ENCODE results near the gene ZFHX3. TPM values are rescaled to one million over a fixed set of nuclear protein-coding genes. Genes with fewer than 3 reads are reported as not detected.
"Not testable (repeated sequence)": the region's sequence is repeated elsewhere in the genome, so short reads cannot be mapped to it uniquely, and the experiment has no call there.

The ZFHX3 gene
- total RNA-seq, 1 donor from 2014 or later, result 34.8 TPM

- DNase-seq (ENCODE audit: low spot score in 2 of 2), result peak in 1 of 2 donors; percentile 55
- intact Hi-C loops (cut with DNase I), result no loop called here
- peaks cover 16 to 61% of the 10 kb centered on the region in 2 donors for H3K4me1 ChIP-seq
- H3K27me3 ChIP-seq, result no peaks in the 10 kb centered on the region
- TF ChIP-seq CTCF (IDR thresholded peaks at IDR 0.05), result no peak
- peak overlapping the region; percentile 92 for H3K27ac ChIP-seq
- no peaks in the 10 kb centered on the region for H3K36me3 ChIP-seq
- H3K4me3 ChIP-seq, result no peak overlapping the region
- H3K9me3 ChIP-seq, result no peaks in the 10 kb centered on the region
Observed at GRCh38 chr16:72992142-72992601, 55.8 kb downstream of the ZFHX3 start.

GRCh38 chr16:72991644-72992043 lies 56.3 kb downstream of the ZFHX3 start:
- DNase-seq (ENCODE audit: low spot score in 2 of 2), result peak in 1 of 2 donors; percentile 42
- H3K4me1 ChIP-seq, result peaks cover 16 to 62% of the 10 kb centered on the region in 2 donors
- H3K36me3 ChIP-seq, result no peaks in the 10 kb centered on the region
- no peak for TF ChIP-seq CTCF (IDR thresholded peaks at IDR 0.05)
- peak overlapping the region; percentile 92 for H3K27ac ChIP-seq
- intact Hi-C loops (cut with DNase I), result loop anchor here (2.0 kb wide), 4 partner anchors 29 to 145 kb away; no protein-coding TSS in a partner anchor
- no peaks in the 10 kb centered on the region for H3K27me3 ChIP-seq
- H3K9me3 ChIP-seq, result no peaks in the 10 kb centered on the region
- H3K4me3 ChIP-seq, result no peak overlapping the region

- H3K4me1 ChIP-seq, result peaks cover 18 to 62% of the 10 kb centered on the region in 2 donors
- no peaks in the 10 kb centered on the region for H3K36me3 ChIP-seq
- no peak for TF ChIP-seq CTCF (IDR thresholded peaks at IDR 0.05)
- H3K27ac ChIP-seq, result peak overlapping the region; percentile 92
- H3K27me3 ChIP-seq, result no peaks in the 10 kb centered on the region
- intact Hi-C loops (cut with DNase I), result loop anchor here (2.0 kb wide), 4 partner anchors 30 to 144 kb away; no protein-coding TSS in a partner anchor
- no peak overlapping the region for H3K4me3 ChIP-seq
- peak in 1 of 2 donors; percentile 37 for DNase-seq (ENCODE audit: low spot score in 2 of 2)
- H3K9me3 ChIP-seq, result no peaks in the 10 kb centered on the region
Observed at GRCh38 chr16:72991211-72991610, 56.7 kb downstream of the ZFHX3 start.

- Histone ChIP-seq H3K4me3 (peak overlapping the region in 1 of 2 donors; percentile 55), H3K36me3 (no peaks in the 10 kb centered on the region), H3K27ac (peak overlapping the region; percentile 92), H3K4me1 (peaks cover 24 to 68% of the 10 kb centered on the region in 2 donors), H3K9me3 (no peaks in the 10 kb centered on the region), H3K27me3 (no peaks in the 10 kb centered on the region)
- no peak for TF ChIP-seq CTCF (IDR thresholded peaks at IDR 0.05)
- peak in 1 of 2 donors; percentile 63 for DNase-seq (ENCODE audit: low spot score in 2 of 2)
- intact Hi-C loops (cut with DNase I), result loop anchor here (2.0 kb wide), 4 partner anchors 30 to 144 kb away; no protein-coding TSS in a partner anchor
Observed at GRCh38 chr16:72990571-72990970, 57.4 kb downstream of the ZFHX3 start.

- Histone ChIP-seq H3K4me1 (peaks cover 24 to 71% of the 10 kb centered on the region in 2 donors), H3K36me3 (no peaks in the 10 kb centered on the region), H3K4me3 (peak overlapping the region; percentile 43 to 55), H3K9me3 (no peaks in the 10 kb centered on the region), H3K27me3 (no peaks in the 10 kb centered on the region), H3K27ac (peak overlapping the region; percentile 92)
- intact Hi-C loops (cut with DNase I), result loop anchor here (2.0 kb wide), 4 partner anchors 31 to 143 kb away; no protein-coding TSS in a partner anchor
- no peak for TF ChIP-seq CTCF (IDR thresholded peaks at IDR 0.05)
- DNase-seq (ENCODE audit: low spot score in 2 of 2), result peak; percentile 74 to 94
Observed at GRCh38 chr16:72989579-72990551, 58.1 kb downstream of the ZFHX3 start.

- DNase-seq (ENCODE audit: low spot score in 2 of 2), result peak in 1 of 2 donors; percentile 58
- H3K9me3 ChIP-seq; H3K36me3 ChIP-seq; intact Hi-C loops (cut with DNase I); H3K27me3 ChIP-seq: not testable (repeated sequence)
- Histone ChIP-seq H3K4me1 (peaks cover 24 to 74% of the 10 kb centered on the region in 2 donors), H3K4me3 (peak overlapping the region; percentile 43 to 55), H3K27ac (peak overlapping the region; percentile 92)
Observed at GRCh38 chr16:72989203-72989578, 58.7 kb downstream of the ZFHX3 start.
